ENCODE results near the gene ASPG. TPM values are rescaled to one million over a fixed set of nuclear protein-coding genes. Genes with fewer than 3 reads are reported as not detected.

The ASPG gene
- total and polyA plus RNA-seq, 12 donors, result 2.8 to 32.0 (median 13.2) TPM

- no peak for TF ChIP-seq CTCF (IDR thresholded peaks at IDR 0.05)
- Histone ChIP-seq H3K4me3 (no peak overlapping the region), H3K36me3 (no peaks in the 10 kb centered on the region), H3K4me1 (peaks cover 0 to 17% (median 13%) of the 10 kb centered on the region in 9 donors), H3K9me3 (no peaks in the 10 kb centered on the region), H3K27me3 (peaks cover 15 to 40% (median 36%) of the 10 kb centered on the region in 7 donors), H3K27ac (no peak overlapping the region)
- 61 to 79% methylated on average over 17 of the region's 17 CpGs for WGBS, 2 donors
- DNase-seq (no peak), ATAC-seq (no peak)
- intact Hi-C loops (cut with DNase I), result no loop called here
Measured at GRCh38 chr14:104112609-104113571, 27.4 kb downstream of the ASPG start.

- DNase-seq (peak in 1 of 2 donors; percentile 10), ATAC-seq (peak in 1 of 8 donors; percentile 10)
- Histone ChIP-seq H3K36me3 (no peaks in the 10 kb centered on the region), H3K4me3 (no peak overlapping the region), H3K27me3 (peaks cover 21 to 49% (median 45%) of the 10 kb centered on the region in 7 donors), H3K9me3 (no peaks in the 10 kb centered on the region), H3K27ac (no peak overlapping the region), H3K4me1 (peaks cover 0 to 19% (median 14%) of the 10 kb centered on the region in 9 donors)
- 65 to 80% methylated on average over 23 of the region's 23 CpGs for WGBS, 2 donors
- intact Hi-C loops (cut with DNase I), result no loop called here
- TF ChIP-seq CTCF (IDR thresholded peaks at IDR 0.05), result no peak
Measured at GRCh38 chr14:104113631-104114420, 28.3 kb downstream of the ASPG start.

- ATAC-seq (no peak), DNase-seq (peak in 1 of 2 donors; percentile 8)
- Histone ChIP-seq H3K27ac (no peak overlapping the region), H3K4me3 (no peak overlapping the region), H3K4me1 (peaks cover 0 to 19% (median 14%) of the 10 kb centered on the region in 9 donors), H3K9me3 (no peaks in the 10 kb centered on the region), H3K36me3 (no peaks in the 10 kb centered on the region), H3K27me3 (peaks cover 21 to 57% (median 52%) of the 10 kb centered on the region in 7 donors)
- no peak for TF ChIP-seq CTCF (IDR thresholded peaks at IDR 0.05)
- intact Hi-C loops (cut with DNase I), result no loop called here
- whole genome bisulfite sequencing, 2 donors, result 80 to 86% methylated on average over 26 of the region's 26 CpGs
Measured at GRCh38 chr14:104114421-104115130, 29.1 kb downstream of the ASPG start.

Measured in heart right ventricle (tissue), 16 donors.